T follicular helper cell (primary cell): Measurements from ENCODE around the gene RNU1-3.
"Not testable (repeated sequence)": the region's sequence is repeated elsewhere in the genome, so short reads cannot be mapped to it uniquely, and the experiment has no call there.

Experiments
- DNase-seq: peaks from one replicate; pipeline ENCODE4 v3.0.0-alpha.2; 2020; ENCODE audit warnings: low read depth

RNU1-3 gene

DNA sequence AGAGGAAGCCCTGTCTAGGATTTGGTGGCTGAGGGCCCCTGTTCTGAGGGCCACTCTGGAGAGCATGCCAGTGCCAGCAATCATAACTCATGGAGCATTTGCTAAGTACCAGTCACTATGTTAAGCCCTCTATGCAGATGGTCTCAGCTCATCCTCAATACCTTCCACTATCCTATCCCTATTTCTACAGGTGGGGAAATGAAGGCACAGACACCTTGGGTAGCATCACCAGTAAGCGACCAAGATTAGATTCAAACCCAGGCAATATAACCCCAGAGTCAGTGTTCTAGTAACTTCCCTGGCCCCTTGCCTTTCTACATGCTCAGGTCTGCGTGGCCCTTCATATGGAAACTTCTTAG is 45.5 kb downstream of the RNU1-3 start:
- no peak for DNase-seq

GRCh38 chr1:16619803-16620501 is 46.8 kb downstream of the RNU1-3 start:
- DNase-seq: not testable (repeated sequence)

DNA sequence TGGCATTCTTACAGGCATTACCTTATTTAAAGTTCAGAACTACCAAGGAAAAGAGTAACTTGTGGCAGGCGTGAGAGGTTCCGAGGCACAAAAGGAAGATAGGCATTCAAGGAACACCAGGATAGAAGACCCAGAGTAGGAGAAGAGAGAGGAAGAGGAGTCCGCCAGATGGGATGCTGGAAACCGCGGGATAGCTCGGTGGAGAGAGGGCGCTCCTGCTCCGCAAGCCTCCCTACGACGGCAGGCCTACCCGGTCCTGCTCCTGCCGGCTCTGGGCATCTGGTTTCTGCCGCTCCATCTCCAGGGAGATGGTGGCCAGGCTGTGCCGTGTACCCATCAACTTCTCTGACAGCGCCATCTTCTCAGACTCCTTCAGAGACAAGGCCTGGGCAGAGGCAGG is 48.0 kb downstream of the RNU1-3 start:
- no peak for DNase-seq

DNA sequence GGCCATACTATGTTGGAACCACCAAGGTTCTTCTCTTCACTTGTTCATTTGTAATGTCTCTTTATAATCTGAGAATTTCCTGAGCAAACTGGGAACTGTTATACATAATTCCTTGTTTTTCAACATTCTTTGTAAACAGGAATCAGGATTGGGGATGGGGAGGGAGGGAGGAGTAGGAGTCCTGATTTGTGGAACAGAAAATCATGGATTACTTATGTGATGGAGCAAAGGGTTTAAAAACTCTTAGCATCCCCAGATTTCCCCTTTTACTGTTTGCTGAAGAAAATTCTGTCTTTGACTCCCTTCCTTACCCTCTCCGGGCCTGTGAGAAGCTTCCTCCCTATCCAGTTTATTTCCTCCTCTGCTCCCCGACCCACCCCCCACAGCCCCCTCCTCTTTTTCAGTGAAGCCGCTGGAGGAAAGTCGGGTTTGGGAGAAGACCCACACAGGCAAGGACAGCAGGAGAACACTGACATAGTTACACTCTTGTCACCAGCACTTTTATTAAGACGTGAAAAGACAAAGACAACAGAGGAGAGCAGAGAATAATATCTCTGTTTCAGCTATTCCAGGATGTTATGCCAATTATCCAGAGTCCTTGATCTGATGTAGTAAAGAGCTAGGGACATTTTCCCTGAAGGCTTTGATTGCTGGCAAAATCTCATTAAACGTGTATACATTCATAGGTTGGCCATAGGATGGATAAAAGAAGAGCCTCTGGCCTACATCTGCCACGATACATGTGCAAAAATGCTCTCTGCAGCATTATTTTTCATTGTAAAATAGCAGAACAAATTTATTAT is 48.8 kb downstream of the RNU1-3 start:
- DNase-seq: no peak

GRCh38 chr1:16617114-16617631 is 49.6 kb downstream of the RNU1-3 start:
- no peak for DNase-seq
